Thyroid gland (tissue), 4 donors: Measurements from ENCODE around the gene DISC1.

ENCODE experiments used
- CTCF ChIP-seq, 6 experiments: fragments of 200-600 bp in 3 of 6; fragments of 450-650 bp in 3 of 6; sonication (generic) in 3 of 6; IDR thresholded peaks; one replicate each; pipeline ENCODE4 v1.5.1; 2016 to 2019; ENCODE audit warnings: antibody characterized with exemption in 6 of 6, mild to moderate bottlenecking in 2 of 6, inconsistent platforms in 1 of 6, moderate library complexity in 1 of 6
- POLR2A ChIP-seq, 2 donors: fragments of 450-650 bp; IDR thresholded peaks; one replicate each; pipeline ENCODE4 v1.6.1; 2017; ENCODE audit warnings: antibody characterized with exemption in 2 of 2, mild to moderate bottlenecking in 2 of 2, moderate library complexity in 1 of 2

- TF ChIP-seq CTCF (IDR thresholded peaks at IDR 0.05) (no peak), POLR2A (IDR thresholded peaks at IDR 0.05) (no peak)
These were observed 349.6 kb downstream of the DISC1 start for GRCh38 chr1:231976231-231976630.
